ENCODE data around the gene NRXN3.

NRXN3 gene

GRCh38 chr14:79246173-79246572, 1076.0 kb downstream of the NRXN3 start:
- no peak for DNase-seq (ENCODE audit: low spot score)

- DNase-seq (ENCODE audit: low spot score), result no peak
Measured at GRCh38 chr14:79248126-79248525, 1078.0 kb downstream of the NRXN3 start.

GRCh38 chr14:79248771-79249170, 1078.6 kb downstream of the NRXN3 start:
- no peak for DNase-seq (ENCODE audit: low spot score)

- no peak for DNase-seq (ENCODE audit: low spot score)
Measured at GRCh38 chr14:79251278-79251677, 1081.1 kb downstream of the NRXN3 start.

GRCh38 chr14:79253576-79253975, 1083.4 kb downstream of the NRXN3 start:
- DNase-seq (ENCODE audit: low spot score), result no peak

- no peak for DNase-seq (ENCODE audit: low spot score)
Measured at GRCh38 chr14:79254069-79254775, 1084.0 kb downstream of the NRXN3 start.

- no peak for DNase-seq (ENCODE audit: low spot score)
Measured at GRCh38 chr14:79256380-79256779, 1086.2 kb downstream of the NRXN3 start.

- DNase-seq (ENCODE audit: low spot score), result no peak
Measured at GRCh38 chr14:79260406-79260805, 1090.2 kb downstream of the NRXN3 start.

- no peak for DNase-seq (ENCODE audit: low spot score)
Measured at GRCh38 chr14:79265366-79265946, 1095.3 kb downstream of the NRXN3 start.

- no peak for DNase-seq (ENCODE audit: low spot score)
Measured at GRCh38 chr14:79270361-79270760, 1100.2 kb downstream of the NRXN3 start.

GRCh38 chr14:79271122-79271521, 1100.9 kb downstream of the NRXN3 start:
- DNase-seq (ENCODE audit: low spot score), result no peak

- DNase-seq (ENCODE audit: low spot score), result no peak
Measured at GRCh38 chr14:79274641-79275291, 1104.6 kb downstream of the NRXN3 start.

- no peak for DNase-seq (ENCODE audit: low spot score)
Measured at GRCh38 chr14:79275292-79275655, 1105.1 kb downstream of the NRXN3 start.

GRCh38 chr14:79278286-79278797, 1108.2 kb downstream of the NRXN3 start:
- DNase-seq (ENCODE audit: low spot score), result no peak

- no peak for DNase-seq (ENCODE audit: low spot score)
Measured at GRCh38 chr14:79278798-79279644, 1108.8 kb downstream of the NRXN3 start.

GRCh38 chr14:79279645-79280597, 1109.7 kb downstream of the NRXN3 start:
- no peak for DNase-seq (ENCODE audit: low spot score)

GRCh38 chr14:79281244-79282152, 1111.3 kb downstream of the NRXN3 start:
- no peak for DNase-seq (ENCODE audit: low spot score)

GRCh38 chr14:79284621-79285020, 1114.4 kb downstream of the NRXN3 start:
- DNase-seq (ENCODE audit: low spot score), result no peak

GRCh38 chr14:79285263-79285662, 1115.1 kb downstream of the NRXN3 start:
- DNase-seq (ENCODE audit: low spot score), result no peak

GRCh38 chr14:79287976-79288375, 1117.8 kb downstream of the NRXN3 start:
- no peak for DNase-seq (ENCODE audit: low spot score)

Data from germinal center (tissue), 1 donor.